SH-SY5Y (cell line): ENCODE results near the gene IGFN1.
A peak's percentile ranks its signal among the peaks of the same experiment; 100 is the strongest.

Experiments used
- GATA2 ChIP-seq: IDR thresholded peaks from 2 replicates; pipeline ENCODE4 v1.6.1; 2011; ENCODE audit warnings: mild to moderate bottlenecking, low read depth, low read length
- GATA3 ChIP-seq: IDR thresholded peaks from 2 replicates; pipeline ENCODE4 v1.6.1; 2011; ENCODE audit warnings: low read depth, mild to moderate bottlenecking, low read length, moderate library complexity

Gene IGFN1

DNA sequence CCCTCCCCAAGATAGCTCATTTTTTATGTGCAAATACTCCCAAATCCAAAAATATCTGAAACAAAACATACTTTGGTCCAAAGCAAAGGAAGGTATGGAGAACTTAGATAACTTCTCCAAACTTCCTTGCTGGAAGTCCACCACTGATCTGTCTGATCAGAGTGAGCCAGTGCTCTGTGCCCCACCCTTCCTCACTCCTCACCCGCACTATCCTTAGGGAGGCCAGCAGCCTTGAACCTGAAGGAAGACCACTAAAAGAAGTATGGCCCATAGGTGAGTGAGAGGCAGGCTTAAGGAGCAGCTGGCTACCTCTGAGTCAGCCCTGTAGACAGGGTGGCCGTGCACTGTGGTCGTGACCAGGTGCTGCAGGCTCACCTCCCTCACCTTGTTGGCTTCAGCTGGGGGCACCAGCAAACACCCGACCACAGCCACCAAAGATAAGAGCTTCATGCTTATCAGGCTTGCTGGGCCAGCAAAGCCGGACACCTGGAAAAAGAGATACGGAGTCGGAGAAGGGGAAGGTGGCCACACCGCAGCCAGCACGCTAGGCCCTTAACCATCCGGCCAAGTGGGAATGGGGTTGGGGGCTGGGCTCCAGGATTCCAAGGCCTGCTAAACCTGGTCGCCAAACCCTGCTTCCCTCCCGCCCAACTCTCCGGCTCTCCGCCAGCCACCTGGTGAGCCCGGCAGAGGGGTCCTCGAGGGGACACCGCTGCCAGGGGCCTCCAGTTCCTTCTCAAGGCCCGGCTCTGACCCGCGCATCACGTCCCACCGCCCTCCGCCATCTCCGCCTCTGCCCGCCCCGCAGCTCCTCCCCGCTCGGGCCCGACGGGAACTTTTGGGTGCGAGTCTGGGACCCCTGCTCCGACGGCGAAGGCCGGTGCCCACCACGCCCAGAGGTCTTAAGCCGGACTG, 36.9 kb upstream of the IGFN1 start:
- TF ChIP-seq GATA2 (no peak), GATA3 (no peak)

DNA sequence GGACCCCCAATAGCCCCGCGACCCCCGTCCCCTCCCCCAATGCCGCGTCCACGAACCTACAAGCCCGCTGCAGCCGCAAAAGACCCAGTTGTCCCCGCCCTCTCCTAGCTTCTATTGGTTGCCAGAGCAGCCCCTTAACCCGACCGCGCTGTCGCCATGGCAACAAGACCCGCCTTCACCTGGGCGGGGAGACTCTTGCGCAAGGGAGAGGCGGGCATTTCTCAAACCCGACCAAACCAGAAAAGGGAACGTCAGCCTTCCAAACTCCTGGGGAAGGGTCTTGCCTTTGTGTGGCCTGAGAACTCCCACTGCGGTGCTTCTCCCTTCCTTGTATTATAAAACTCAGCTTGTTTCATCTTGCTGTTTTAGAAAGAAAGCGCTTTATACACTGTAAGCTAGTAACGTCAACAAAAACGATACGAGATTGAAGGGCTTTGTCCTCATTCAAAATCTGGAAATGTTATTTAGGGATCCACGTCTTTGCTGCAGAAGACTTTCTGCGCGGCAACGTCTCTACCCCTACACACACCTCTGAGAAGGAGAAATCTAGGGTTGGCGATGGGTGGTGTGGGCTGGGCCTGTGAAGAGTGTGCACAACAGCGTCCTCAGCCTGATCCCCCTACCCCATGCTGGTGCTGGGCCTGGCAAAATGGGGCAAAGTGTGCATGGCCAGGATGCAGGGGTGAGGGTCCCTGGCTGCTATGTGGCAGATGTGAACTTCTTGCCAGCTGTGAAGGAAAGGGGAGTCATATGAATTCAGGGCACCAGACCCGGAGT, 36.0 kb upstream of the IGFN1 start, which contains the start of gene TMEM9:
Gene TMEM9, minus strand, starts transcription at position 86 of the 777 bp plus-strand sequence. CDS start 551 bp downstream, outside the sequence.
- TF ChIP-seq GATA3 (no peak), GATA2 (no peak)

DNA sequence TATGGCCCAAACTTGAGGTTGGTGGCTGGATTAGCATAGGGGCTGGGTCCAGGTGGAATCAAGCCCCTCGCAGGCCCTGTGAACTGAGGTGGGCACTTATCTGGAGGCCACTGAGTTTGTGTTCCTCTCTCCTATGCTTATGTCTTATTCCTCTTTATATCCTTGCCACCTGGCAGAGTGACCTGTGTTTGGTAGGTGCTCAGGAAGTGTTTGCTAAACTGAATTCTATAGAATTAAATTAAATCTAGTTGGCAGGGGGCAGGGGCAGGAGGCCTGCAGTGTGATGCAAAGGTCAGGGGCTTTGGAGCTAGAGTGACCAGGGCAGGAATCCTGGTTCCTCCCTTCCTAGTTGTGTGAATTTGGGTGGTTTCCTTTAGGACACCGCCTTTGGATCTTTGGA, 35.3 kb upstream of the IGFN1 start:
- TF ChIP-seq GATA3 (no peak), GATA2 (no peak)

DNA sequence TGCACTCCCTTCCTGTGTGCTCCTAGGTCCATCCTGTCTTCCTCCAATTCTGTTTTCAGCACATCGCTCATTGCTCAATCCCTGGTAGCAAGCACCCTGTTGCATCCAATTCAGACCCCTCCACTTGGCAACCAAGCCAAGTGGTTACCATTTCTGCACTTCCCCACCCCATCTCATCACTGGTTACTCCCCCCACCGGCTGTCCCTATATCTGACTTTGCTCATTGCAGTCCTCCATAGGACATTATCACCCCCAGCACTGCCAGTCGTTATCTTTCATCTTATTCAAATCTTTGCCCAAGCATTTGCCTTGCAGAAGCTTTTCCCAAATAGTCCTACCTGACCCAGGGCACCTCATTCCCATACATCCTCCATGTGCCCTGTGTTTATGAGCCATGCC, 34.3 kb upstream of the IGFN1 start:
- TF ChIP-seq GATA3 (no peak), GATA2 (no peak)

DNA sequence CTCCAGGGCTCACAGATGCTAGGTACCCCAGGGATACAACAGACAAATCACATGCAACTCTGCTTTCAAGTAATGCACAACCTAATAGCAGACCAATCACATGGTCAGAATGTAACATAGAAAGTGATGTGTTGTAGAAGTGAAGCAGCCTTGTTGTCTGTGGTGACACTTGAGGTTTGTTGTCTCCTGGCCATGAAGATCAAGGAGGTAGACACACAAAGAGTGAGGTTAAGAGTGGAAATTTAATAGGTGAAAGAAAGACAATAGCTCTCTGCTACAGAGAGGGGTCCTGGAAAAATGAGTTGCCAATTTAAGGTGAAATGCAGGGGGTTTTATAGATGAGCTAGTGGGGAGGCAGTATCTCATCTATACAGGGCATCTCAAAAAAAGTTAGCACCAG, 33.8 kb upstream of the IGFN1 start:
- TF ChIP-seq GATA2, result no peak
- no peak for TF ChIP-seq GATA3

DNA sequence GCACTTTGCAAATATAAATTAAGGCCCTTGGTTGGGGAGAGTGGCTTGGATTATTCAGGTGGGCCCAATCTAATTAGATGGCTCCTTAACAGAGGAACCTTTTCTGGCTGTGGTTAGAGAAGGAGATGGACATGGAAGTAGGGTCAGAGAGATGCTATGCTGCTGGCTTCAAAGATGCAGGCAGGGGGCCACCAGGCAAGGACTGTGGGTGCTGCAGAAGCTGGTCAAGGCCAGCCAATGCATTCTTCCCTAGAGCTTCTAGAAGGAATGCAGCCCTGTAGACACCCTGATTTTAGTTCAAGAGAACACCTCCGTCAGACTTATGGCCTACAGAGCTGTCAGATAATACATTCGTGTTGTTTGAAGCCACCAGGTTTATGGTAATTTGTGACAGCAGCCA, 32.7 kb upstream of the IGFN1 start:
- TF ChIP-seq GATA3, result no peak
- TF ChIP-seq GATA2, result no peak

DNA sequence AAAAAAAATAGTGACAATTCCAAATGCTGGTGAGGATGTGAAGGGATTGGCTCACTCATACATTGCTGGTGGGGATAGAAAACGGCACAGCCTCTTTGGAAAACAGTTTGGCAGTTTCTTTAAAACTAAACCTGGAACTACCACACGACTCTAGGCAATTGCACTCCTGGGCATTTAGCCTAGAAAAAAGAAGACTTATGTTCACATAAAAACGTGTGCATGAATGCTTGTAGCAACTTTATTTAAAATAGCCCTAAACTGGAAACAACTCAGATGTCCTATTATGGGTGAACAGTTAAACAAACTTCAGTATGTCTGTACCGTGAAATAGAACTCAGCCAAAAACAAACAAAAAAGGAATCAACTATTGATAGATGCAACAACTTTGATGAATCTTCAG, 26.9 kb upstream of the IGFN1 start:
- no peak for TF ChIP-seq GATA3
- no peak for TF ChIP-seq GATA2

DNA sequence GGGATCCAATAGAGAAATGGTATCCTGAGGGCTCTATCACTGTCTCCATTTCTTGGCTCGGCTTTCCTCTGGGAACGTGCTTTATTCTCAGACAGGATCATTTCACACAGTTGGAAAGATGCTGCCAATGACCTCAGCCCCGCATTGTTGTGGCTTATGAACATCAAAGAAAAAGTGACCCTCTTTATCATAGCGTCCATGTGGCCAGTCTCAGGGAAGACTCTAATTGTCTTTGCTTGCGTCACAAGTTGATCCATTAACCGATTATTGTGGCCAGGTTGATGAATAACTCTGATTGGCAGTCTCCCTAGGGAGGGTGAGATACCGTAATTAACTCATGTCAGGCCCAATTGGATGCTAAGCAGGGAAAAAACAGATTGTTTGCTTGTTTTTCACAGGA, 26.0 kb upstream of the IGFN1 start:
- TF ChIP-seq GATA3, result peak; percentile 60; the same call in 1 of the 2 replicates
- TF ChIP-seq GATA2, result peak; percentile 70

DNA sequence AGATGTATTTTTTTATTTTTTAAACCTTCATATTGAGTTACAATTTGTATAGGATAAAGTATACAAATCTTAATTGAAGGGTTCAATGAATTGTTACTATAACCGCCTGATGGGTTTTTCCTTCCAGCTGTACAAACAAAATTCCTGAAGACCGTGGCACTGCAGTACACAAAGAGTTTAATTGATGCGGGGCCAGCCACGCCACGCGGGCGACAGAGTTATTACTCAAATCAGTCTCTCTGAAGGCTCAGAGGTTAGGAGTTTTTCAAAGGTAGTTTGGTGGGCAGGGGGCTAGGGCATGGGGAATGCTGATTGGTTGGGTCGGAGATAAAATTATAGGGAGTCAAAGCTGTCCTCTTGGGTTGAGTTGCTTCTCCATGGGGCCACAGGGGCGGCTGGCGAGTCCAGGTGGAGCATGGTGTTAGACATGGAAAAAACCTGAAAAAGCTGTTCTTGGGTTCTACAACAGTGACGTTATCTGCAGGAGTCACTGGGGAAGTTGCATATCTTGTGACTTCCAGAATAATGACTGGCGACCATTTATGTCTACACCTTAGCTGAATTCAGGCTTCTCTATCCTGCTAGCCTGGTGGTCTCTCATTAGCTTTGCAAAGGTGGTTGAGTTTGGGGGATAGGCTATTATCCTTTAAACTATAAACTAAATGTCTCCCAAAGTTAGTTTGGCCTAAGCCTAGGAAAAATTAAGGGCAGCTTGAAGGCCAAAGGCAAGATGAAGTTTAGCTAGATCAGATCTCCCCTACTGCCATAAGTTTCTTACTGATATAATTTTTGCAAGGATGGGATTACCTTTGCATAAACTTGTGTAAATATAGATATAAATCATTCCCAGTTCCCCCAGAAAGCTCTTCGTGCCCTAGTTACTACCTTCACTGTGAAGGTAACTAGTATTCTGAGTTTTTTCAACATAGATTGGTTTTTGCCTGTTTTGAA, 23.3 kb upstream of the IGFN1 start:
- no peak for TF ChIP-seq GATA2
- no peak for TF ChIP-seq GATA3

DNA sequence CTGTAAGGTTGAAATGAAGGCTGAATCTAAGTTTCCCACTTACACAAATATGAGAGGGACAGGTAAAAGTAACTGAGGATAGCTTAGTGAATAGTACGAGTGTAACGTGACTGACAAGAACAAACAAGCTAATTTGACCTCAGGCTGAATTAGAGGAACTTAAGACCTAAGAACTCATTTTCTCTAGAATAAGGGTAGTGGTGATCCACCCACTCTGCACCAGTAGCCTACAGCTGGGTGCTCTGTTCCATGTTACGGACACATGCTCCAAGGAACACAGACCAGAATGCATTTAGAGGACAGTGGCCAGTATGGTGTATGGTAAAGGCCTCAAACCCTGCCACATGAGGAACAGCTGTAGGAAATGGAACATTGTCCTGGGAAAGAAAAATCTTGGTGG, 21.4 kb upstream of the IGFN1 start:
- TF ChIP-seq GATA3 (no peak), GATA2 (no peak)

DNA sequence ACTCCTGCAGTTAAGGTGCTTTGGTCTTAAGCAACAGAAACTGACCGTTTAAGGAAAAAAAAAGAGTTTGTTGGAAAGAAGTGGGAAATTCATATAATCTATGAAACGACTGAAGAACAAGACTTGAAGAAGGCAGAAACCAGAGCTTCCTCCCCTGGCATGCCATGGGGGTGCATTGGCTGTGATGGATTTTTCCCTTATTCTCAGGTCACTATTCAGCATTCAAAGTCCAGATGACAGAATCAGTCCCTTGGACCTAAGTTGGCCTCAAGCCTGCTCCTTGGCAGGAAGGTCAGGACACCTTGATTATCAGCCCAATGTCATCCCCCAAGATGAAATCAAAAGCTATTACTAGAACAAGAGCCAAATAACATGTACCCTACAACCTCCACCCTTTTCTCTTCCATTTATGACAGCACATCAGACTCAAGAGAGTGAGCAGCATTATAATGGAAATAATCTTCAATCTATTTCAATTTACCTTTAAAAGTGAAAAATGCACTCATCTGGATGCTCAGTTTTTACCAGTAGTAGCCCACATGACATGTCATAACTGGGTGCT, 20.6 kb upstream of the IGFN1 start:
- TF ChIP-seq GATA3, result no peak

DNA sequence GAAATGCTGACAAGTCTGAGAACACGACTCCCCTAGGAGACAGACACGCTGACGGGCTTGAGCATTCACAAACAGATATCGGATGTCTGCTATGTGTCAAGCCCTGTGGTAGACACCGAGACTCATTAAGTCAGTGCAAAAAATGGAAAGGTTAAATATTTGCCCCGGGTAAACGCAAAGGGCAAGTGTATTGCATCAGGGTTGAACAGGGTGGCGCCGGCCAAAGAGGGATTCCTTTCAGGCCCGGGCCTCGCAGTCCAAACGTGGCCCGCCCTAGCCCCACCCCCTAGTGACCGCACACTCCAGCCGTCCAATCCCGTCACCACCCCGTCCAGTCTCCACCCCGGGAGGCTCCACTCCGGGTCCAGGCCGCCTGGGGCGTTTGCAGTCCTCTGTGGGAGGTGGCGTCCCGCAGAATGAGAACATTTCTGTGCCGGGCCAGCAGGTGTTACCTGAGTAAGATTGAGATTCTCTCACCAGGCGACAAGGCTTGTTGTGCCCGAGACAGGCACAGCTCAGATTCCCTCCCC, 20.0 kb upstream of the IGFN1 start:
- TF ChIP-seq GATA2, result no peak
- no peak for TF ChIP-seq GATA3
